ENCODE measurements around the gene MTCL3.
A peak's percentile ranks its signal among the peaks of the same experiment; 100 is the strongest.

Gene MTCL3

DNA sequence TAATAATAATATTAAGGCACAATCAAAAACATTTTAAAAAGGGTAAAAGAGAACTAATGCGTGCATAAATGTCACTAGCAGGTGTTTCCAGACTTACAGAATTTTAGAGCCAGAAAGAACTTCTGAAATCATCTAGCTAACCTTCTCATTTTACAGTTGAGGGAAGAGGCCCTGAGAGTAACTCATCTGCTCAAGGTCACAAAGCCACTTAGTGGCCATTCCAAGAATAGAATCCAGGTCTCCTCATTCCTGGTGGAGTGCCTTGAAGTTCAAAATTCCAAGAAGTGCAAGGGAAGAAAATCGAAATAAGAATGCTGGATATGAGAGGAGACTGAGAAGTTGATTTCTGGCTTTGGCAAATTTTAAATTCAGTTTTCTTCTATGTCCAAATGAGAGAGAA lies 56.8 kb downstream of the MTCL3 start:
- Histone ChIP-seq H3K4me1 (peaks cover 0 to 58% (median 37%) of the 10 kb centered on the region in 4 donors), H3K27ac (peak overlapping the region; percentile 58 to 77 (median 72)), H3K4me3 (no peak overlapping the region), H3K36me3 (no peaks in the 10 kb centered on the region), H3K27me3 (no peaks in the 10 kb centered on the region), H3K9me3 (no peaks in the 10 kb centered on the region)
- no peak for TF ChIP-seq POLR2A (IDR thresholded peaks at IDR 0.05)
- TF ChIP-seq EP300 (IDR thresholded peaks at IDR 0.05) = no peak
- TF ChIP-seq POLR2AphosphoS5 (IDR thresholded peaks at IDR 0.05) = no peak
- TF ChIP-seq, protein P1, sequence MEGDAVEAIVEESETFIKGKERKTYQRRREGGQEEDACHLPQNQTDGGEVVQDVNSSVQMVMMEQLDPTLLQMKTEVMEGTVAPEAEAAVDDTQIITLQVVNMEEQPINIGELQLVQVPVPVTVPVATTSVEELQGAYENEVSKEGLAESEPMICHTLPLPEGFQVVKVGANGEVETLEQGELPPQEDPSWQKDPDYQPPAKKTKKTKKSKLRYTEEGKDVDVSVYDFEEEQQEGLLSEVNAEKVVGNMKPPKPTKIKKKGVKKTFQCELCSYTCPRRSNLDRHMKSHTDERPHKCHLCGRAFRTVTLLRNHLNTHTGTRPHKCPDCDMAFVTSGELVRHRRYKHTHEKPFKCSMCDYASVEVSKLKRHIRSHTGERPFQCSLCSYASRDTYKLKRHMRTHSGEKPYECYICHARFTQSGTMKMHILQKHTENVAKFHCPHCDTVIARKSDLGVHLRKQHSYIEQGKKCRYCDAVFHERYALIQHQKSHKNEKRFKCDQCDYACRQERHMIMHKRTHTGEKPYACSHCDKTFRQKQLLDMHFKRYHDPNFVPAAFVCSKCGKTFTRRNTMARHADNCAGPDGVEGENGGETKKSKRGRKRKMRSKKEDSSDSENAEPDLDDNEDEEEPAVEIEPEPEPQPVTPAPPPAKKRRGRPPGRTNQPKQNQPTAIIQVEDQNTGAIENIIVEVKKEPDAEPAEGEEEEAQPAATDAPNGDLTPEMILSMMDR (IDR thresholded peaks at IDR 0.05) = no peak
- no peak for DNase-seq
- intact Hi-C loops (cut with DNase I) = loop anchor here (2.0 kb wide), 1 partner anchor 160 kb away; no protein-coding TSS in a partner anchor
- 85 to 88% methylated on average over 2 of the region's 2 CpGs for WGBS, 2 donors

DNA sequence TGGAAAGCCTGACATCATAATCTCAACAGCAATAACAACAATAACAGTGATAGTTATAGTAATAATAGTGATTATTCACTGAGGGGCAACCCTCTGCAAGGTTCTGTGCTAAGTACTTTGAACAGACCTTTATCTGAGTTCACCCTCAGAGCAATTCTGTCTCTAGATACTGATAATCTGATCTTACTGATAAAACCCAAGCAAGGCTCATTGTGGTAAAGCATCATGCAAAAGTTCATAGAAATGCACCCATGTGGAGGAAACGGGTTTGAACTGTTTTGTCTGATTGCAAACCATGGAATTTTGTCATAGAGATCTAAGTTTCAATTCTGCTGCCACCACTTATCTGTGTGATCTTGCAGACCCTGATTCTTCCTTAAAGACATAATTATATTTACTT lies 58.7 kb downstream of the MTCL3 start:
- 64 to 69% methylated on average over 1 of the region's 1 CpG for WGBS, 2 donors
- no peaks in the 10 kb centered on the region for H3K9me3 ChIP-seq
- peaks cover 0 to 74% (median 43%) of the 10 kb centered on the region in 4 donors for H3K4me1 ChIP-seq
- no peak for DNase-seq
- no peaks in the 10 kb centered on the region for H3K36me3 ChIP-seq
- H3K27me3 ChIP-seq = no peaks in the 10 kb centered on the region
- no peak overlapping the region for H3K4me3 ChIP-seq
- H3K27ac ChIP-seq = peak overlapping the region; percentile 83 to 91 (median 86)
- TF ChIP-seq, protein P1 (IDR thresholded peaks at IDR 0.05) = no peak
- no peak for TF ChIP-seq EP300 (IDR thresholded peaks at IDR 0.05)
- no peak for TF ChIP-seq POLR2A (IDR thresholded peaks at IDR 0.05)
- TF ChIP-seq POLR2AphosphoS5 (IDR thresholded peaks at IDR 0.05) = no peak
- intact Hi-C loops (cut with DNase I) = no loop called here

DNA sequence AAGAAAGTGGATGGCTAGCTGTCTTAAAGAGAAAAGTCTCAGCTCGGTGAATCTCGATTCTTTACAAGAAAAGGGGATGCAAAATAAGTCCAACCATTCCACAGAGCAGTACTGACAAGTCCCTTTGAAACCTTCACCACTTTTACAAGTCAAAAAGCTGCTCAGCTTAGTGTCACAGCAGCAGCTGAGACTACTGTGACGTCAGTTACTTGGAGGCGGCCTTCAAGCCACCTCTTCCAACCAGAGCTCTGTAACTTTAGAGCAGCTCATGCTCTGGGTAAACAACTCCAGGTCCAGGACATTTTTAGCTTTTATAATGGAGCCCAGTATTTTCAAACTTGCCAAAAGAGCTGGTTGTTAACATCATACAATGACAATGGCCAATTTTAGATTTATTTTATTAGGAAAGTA lies 59.9 kb downstream of the MTCL3 start, which contains the start of gene KIAA0408:
KIAA0408 (minus strand) TSS at position 159 of the 411 bp plus-strand sequence. CDS start 5,408 bp downstream, outside the sequence.
- intact Hi-C loops (cut with DNase I) = loop anchor here (2.0 kb wide), 2 partner anchors 36 to 58 kb away; no protein-coding TSS in a partner anchor
- no peaks in the 10 kb centered on the region for H3K9me3 ChIP-seq
- DNase-seq = peak; percentile 95
- peak; percentile 76 to 88 (median 84) for TF ChIP-seq POLR2AphosphoS5 (IDR thresholded peaks at IDR 0.05)
- TF ChIP-seq EP300 (IDR thresholded peaks at IDR 0.05) = peak; percentile 18 to 83 (median 73)
- no peak for TF ChIP-seq POLR2A (IDR thresholded peaks at IDR 0.05)
- peak within 1 kb of the TSS; percentile 83 to 91 (median 86) for H3K27ac ChIP-seq
- H3K4me1 ChIP-seq = peaks cover 0 to 74% (median 45%) of the 10 kb centered on the region in 4 donors
- no peaks in the 10 kb centered on the region for H3K27me3 ChIP-seq
- no peaks in the 10 kb centered on the region for H3K36me3 ChIP-seq
- peak within 1 kb of the TSS; percentile 51 to 58 (median 56) for H3K4me3 ChIP-seq
- 20 to 44% methylated on average over 4 of the region's 4 CpGs for WGBS, 2 donors

DNA sequence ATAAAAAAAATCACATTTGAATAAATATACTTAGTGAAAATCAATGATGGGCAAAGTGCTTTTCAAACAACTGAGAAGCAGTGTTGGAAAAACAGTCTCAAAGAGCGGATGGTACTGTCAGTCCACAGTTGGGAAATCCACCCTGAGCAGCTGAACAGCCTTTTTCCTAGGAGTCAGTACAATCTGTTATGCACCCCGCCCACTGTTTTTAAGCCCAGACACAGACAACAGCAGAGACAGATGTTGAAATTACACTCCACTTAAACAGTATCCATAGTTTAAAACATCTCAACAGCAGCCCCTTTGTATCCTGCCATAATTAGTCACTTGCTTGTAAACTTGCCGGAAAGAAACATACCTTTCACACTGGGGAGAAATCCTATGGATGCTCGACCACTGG lies 60.3 kb downstream of the MTCL3 start:
- DNase-seq = peak; percentile 86
- Histone ChIP-seq H3K4me1 (peaks cover 0 to 74% (median 44%) of the 10 kb centered on the region in 4 donors), H3K36me3 (no peaks in the 10 kb centered on the region), H3K27ac (peak overlapping the region; percentile 83 to 91 (median 86)), H3K9me3 (no peaks in the 10 kb centered on the region), H3K4me3 (peak overlapping the region; percentile 51 to 58 (median 56)), H3K27me3 (no peaks in the 10 kb centered on the region)
- 42 to 59% methylated on average over 4 of the region's 4 CpGs for WGBS, 2 donors
- intact Hi-C loops (cut with DNase I) = loop anchor here (2.0 kb wide), 2 partner anchors 36 to 58 kb away; no protein-coding TSS in a partner anchor
- TF ChIP-seq EP300 (IDR thresholded peaks at IDR 0.05) = no peak
- no peak for TF ChIP-seq POLR2A (IDR thresholded peaks at IDR 0.05)
- no peak for TF ChIP-seq POLR2AphosphoS5 (IDR thresholded peaks at IDR 0.05)
- TF ChIP-seq, protein P1 (IDR thresholded peaks at IDR 0.05) = no peak

DNA sequence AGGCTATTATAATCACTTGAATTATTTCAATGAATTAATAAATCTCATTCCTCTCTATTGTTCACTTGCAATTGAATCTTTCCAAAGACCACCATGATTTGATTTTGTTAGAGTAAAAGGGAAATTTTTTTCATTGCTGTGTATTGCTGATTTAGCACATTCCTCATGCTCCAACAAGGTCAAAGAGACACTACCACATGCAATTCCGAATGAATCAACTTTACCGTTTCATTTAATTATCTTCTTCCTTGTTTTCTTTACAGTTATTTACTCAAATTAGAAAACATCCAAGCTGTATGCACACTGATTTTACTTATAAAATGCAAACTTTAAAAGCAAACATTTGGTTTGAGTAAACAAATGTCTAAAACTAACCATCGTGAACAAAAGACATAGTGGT lies 60.9 kb downstream of the MTCL3 start:
- TF ChIP-seq, protein P1 (IDR thresholded peaks at IDR 0.05) = no peak
- TF ChIP-seq POLR2A (IDR thresholded peaks at IDR 0.05) (no peak), POLR2AphosphoS5 (IDR thresholded peaks at IDR 0.05) (no peak), EP300 (IDR thresholded peaks at IDR 0.05) (no peak)
- Histone ChIP-seq H3K36me3 (no peaks in the 10 kb centered on the region), H3K27me3 (no peaks in the 10 kb centered on the region), H3K9me3 (no peaks in the 10 kb centered on the region), H3K4me3 (peak overlapping the region; percentile 51 to 58 (median 56)), H3K27ac (peak overlapping the region; percentile 83 to 91 (median 86)), H3K4me1 (peaks cover 0 to 74% (median 44%) of the 10 kb centered on the region in 4 donors)
- 16 to 57% methylated on average over 3 of the region's 3 CpGs for WGBS, 2 donors
- DNase-seq = no peak
- intact Hi-C loops (cut with DNase I) = loop anchor here (2.0 kb wide), 2 partner anchors 35 to 59 kb away; no protein-coding TSS in a partner anchor
